Left lobe of liver (tissue), 2 donors: ENCODE measurements around the gene FAM20C. TPM values are rescaled to one million over a fixed set of nuclear protein-coding genes. Genes with fewer than 3 reads are reported as not detected.

Source experiments
- ATAC-seq: fragments of 200-7000 bp; cut with Tn5 transposase; one replicate; pipeline ENCODE4 v1.9.1; 2020; ENCODE audit warnings: mild to moderate bottlenecking, moderate library complexity
- DNase-seq: peaks from one replicate; pipeline ENCODE4 v3.0.0-alpha.2; 2020; ENCODE audit warnings: low spot score
- total RNA-seq: library from RNA; stranded (reverse); gene quantifications from one replicate; pipeline ENCODE4 v1.2.1, GENCODE V29; 2021
- donor health status: DM: no; HTN: no; CAD: no; lungs with moderate emphysema.
- donor health status: DM: no; HTN: yes; CAD: no.

The FAM20C gene
- total RNA-seq, 1 donor from 2014 or later: 72.2 TPM

DNA sequence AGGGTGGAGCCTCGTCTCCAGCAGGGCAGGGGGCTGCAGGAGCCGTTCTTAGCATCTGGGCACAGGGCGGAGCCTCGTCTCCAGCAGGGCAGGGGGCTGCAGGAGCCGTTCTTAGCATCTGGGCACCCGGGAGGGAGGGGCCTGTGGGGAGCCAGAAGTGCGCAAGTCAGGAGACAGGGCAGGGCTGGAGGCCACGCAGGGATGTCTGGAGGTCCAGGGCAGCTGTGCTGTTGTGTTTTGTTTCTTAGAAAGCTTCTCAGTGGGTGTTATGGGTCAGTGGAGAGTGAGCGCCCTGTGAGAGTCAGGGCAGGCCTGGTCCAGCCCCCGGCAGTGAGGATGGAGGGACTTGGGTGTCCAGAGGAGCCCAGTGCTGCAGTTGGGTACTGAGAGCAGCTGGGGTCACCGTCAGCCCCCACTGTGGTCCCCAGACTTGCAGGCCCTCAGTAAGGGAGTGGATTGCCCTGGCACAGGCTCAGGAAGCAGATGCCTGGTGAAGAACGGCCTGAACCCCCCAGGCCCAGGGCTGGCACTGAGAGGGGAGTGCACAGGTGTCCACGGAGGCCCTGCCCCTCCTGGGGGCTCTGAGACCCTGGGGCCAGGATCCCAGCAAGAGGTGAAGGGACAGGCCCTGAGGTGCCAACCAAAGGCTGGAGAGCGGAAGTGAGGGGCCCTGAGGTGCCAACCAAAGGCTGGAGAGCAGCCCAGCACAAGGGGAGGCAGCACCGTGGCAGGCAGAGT, 29.8 kb downstream of the FAM20C start:
- DNase-seq (no peak), ATAC-seq (no peak)

DNA sequence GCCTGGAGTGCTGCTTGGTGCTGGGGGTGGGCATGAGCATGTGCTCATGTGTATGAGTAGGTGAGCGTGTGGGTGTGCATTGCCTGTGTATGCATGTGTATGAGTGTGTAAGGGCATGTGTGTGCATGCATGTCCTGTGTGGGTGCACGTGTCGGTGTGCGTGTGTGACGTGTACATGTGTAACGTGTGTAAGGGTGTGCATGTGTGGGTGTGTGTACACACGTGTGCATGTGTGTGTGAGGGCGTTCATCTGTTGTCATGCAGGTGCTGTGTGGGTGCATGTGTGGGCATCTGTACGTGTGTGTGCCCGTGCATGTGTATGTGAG, 30.3 kb downstream of the FAM20C start:
- DNase-seq: no peak
- no peak for ATAC-seq

DNA sequence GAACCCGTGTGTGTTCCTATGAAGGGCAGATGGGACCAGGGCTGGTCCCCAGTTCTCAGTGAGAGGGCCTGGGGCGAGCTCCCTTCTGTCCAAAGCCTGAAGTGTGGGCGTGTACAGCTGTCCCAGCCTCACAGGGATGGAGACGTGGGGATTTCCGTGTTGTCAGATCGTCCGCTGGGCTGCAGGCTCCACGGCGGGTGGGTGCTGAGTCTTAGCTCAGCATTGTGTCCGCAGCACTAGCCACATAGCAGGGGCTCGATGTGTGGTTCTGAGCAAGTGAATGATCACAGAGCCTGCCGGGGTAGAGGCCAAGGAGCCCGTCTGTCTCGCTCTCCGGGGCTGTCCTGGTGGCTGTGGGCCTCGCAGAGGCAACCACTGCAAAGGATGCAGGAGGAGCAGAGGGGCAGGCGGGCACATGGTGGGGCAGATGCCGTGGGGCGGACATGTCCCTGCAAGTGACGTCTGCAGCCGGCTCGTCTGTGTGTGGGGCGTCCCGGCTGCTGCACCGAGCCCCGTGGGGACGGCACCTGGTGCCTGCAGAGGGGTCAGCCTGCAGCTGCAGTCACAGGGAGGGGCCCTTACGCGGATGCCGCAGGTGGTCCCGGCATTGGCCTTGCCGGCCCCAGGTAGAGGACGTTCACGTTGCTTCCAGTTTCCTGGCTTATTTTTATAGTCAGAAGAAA, 30.9 kb downstream of the FAM20C start:
- ATAC-seq (no peak), DNase-seq (no peak)

DNA sequence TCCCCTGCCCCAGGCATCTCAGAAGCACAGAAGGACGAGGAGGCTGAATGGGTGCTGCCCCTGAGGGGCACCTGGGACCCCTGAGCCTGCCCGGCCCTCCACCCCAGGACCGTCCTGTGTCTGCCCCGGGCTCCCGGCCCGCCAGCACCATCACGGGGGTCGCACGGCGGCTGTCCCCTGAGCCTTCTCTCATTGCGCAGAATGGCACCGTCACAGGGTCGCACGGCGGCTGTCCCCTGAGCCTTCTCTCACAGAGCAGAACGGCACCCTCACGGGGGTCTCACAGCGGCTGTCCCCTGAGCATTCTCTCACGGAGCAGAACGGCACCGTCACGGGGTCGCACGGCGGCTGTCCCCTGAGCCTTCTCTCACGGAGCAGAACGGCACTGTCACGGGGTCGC, 31.5 kb downstream of the FAM20C start:
- no peak for ATAC-seq
- no peak for DNase-seq

DNA sequence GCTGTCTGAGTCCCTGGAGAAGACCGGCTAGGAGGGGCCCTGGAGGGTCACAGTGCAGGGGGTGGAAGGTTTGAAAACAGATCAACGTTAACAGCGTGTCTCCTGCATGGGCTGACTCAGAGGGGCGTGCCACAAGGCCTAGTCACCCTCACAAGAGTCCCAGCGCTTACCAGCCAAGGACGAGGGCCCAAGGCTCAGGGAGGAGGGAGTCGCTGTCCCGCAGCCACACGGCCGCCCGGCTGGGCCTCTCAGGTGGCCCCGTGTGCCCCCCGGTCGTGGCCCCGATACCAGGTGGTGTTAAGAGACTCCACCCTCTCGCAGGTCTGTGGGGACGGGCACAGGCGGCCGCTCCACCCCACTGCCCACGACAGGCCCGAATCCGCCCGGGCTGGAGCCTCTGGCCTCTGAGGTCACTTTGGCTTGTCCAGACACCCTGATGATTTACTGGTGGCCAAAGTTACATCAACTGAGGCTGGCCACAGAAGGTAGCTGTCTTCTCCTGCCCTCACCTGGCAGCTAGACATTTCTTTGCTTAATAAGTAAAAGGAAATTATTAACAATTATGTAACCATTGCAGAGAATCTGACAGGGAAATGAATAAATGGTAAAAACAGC, 34.0 kb downstream of the FAM20C start:
- peak; percentile 71 for ATAC-seq
- DNase-seq: no peak

DNA sequence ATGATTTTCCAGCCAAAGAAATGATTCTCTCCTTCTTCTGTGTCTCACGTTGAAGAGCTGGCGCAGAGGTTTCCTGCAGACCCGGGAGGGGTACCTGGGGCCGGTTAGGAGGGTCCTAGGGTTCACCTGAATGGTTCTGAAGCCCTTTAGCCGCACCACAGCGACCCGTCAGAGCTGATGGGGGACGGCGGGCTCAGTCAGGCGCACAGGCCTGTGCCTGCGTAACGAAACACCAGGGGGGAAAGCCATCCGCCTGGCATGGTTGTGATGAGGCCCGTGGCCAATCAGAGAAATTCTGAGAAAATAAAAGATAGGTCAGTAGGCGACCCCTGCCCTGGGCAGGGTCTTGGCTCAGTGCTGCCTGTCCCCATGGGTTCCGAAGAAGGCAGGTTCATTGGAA, 35.6 kb downstream of the FAM20C start:
- no peak for DNase-seq
- ATAC-seq: no peak

DNA sequence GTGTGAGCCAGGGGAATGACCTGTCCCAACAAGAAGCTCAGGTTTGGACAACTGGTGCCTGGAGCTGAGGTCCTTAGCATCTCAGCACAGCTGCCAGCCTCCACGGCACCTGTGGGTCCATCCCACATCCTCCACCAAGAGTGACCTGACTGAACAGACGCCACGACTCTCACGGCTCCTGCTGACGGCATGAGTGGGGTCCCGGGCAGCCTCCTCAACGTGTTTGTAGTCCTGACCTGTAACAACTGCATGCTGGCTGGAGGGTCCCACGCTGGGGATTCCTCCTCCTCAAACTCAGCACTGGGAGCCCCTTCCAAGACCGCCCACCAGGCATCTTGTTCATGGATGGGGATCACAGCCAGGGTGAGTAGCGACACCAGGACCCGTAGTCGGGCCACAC, 36.2 kb downstream of the FAM20C start:
- no peak for DNase-seq
- ATAC-seq: no peak

DNA sequence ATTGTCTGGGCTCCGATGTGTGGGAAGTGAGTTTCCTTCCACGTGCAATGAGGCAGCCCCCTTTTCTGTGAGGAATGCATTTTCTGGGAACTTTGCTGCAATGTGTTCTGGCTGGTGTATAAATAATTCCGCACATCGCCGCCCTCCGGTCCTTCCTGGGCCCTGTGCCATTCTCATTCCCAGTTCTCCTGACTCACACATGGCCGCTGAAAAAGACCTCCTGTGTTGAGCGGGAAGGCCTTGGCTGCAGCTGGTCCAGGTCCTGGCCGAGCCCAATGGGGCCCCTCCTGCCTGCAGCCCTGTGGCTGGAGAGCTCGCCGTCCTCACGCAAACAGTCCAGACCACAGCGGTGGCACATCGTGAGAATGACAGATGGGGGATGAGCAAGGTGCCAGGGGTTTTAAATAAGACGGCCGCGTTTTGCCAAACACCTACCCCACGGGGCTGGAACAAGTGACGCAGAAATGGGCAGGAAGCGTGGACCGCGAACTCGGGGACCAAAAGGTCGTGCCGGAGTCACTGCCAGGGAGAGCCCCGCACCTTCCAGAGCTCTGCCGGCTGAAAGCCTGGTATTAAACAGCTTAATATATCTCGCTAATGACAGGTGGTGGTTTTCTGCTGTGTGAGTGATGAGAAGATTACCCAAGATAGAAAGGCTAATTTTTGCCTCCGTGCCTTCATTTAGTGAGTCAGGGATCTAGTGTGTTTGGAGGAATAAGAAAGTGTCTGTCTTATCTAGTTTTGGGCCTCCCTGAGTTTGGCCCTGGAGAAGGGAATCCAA, 37.0 kb downstream of the FAM20C start:
- DNase-seq: no peak
- ATAC-seq: no peak

DNA sequence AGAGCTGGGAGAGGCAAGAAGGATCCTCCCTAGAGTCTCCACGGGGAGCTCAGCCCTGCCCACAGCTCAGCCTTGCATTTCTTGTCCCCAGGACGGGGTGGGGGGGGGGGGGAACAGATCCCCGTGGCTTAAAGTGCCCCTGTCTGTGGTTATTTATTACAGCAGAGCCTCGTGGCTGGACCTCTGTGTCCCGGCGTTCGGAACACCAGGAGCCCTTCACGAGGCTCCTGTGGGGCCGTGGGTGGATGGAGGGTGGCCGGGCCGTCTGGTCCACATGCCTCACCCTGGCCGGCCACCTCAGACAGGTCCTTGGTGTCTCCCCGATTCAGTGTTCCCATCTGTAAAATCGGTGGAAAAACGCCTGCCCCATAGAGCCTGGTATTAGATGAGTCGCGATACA, 37.9 kb downstream of the FAM20C start:
- ATAC-seq (no peak), DNase-seq (no peak)

DNA sequence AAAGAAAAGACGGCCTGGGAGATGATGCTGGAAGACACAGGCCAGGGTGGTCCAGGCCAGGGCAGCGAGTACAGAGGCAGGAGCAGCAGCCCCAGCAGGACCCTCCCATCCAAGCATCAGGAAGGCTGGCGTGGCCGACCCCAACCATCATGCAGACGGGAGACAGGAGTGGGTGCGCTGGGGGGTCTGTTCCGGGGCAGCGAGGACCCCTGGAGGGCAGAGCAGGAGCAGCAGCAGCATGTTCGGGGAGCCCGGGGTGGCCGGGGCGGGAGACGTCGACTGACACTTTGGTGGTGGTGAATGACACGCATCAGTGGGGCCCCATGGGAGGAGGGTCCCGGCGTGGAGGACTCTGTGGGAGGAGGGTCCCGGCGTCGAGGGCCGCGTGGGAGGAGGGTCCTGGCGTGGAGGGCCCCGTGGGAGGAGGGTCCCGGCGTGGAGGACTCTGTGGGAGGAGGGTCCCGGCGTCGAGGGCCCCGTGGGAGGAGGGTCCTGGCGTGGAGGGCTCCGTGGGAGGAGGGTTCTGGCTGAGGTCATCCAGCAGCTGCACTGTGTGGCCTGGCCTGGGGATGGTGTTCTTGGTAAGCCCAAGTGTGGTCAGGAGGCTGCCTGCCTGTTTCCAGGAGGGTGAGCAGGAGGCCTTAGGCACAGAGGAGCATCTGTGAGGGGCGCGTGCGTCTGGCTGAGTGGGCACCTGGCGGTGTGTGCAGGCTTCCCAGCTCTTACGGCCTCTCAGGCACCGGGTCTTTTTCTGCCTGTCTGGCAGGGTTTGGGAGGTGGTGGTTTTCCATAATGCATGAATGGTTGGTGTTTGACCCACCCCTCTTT, 38.9 kb downstream of the FAM20C start:
- ATAC-seq: no peak
- DNase-seq: no peak

DNA sequence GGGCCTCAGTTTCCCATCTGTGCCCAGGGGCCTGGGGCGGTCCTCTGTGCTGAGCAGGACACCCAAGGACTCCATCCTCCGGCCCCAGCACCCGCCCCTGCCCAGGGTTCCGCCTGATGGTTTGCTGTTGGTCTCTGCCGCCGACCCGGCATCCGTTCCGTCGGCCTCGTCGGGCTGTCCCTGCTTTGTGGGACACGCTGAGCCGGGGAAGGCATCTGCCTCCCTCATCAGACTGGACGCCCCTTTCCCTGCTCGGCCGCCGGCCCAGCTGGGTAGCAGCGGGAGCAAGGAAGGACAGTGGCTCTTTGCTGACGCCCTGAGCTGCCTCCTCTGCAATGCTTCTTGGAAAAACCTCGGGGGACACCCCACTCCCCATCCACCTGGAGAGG, 39.5 kb downstream of the FAM20C start:
- ATAC-seq (no peak), DNase-seq (no peak)

DNA sequence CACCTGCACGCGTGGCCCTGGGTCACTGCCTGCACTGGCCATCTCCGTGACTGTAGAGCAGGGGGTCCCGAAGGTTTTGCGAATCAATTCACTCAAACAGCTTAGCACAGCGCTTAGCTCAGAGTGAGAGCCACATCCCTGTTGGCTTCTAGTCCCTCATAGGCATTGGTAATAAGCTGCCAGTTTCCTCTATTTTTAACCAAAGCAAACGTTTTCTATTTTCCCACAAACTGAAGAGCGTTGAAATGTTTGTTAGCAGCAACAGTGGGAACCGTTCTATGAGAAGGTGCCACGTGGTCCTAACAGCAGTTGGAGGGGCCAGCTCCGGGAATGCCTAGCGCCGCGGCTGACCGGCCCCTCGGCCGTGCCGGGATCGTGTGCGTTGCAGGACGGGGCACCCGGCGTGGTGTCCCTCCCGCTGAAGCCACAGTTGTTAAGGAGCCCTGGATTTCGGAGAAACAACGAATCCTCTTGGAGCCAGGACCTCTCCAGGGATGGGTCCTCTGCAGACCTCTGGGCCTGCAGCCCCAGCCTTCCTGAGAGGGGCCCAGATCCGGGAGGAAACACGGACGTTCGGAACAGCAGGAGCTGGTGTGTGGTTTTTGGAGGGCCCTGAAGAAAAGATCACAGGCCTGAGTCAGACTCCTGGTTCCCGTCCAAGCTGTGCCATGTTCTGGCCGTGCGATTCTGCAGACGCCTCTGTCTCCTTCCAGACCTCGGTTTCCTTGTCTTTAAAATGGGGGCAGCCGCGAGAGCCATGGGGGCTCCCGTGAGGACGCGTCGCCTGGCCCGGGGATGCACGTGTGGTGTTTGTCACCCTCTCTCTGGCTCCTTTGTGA, 40.3 kb downstream of the FAM20C start:
- no peak for DNase-seq
- no peak for ATAC-seq

DNA sequence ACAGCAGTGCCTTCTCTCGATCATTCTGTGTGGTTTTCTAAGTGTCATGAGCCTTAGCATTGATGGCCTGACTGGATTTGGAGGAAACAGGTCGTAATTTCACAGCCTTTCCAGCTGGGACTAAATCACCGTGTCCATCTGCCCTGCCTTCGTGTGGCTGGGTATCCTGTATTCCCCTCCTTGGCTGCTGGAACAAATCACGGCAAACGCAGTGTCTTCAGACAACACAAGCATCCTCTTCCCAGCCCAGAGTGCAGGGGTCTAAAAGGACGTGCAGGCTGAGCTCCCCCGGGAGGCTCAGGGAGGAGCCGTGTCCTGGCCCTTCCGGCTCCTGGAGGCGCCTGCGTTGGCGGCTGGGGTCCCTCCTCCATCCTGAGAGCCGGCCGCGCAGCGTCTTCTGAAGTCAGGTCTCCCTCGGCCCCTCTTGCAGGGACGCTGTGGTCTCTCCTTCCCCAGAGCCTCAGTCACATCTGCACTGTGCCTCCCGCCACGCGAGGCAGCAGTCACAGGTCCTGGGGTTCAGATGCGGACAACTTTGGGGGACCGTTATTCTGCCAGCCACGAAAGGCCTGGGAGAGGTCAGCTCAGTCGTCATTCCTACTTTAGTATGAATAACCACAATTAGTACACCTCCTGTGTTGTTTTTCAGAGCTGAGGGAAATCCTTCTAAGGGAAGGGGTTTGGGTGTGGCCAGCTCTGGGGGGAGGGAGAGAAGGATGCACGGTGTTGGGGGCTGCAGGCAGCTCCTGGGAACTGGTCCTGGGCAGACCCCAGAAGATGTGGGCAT, 41.1 kb downstream of the FAM20C start:
- ATAC-seq (no peak), DNase-seq (no peak)

DNA sequence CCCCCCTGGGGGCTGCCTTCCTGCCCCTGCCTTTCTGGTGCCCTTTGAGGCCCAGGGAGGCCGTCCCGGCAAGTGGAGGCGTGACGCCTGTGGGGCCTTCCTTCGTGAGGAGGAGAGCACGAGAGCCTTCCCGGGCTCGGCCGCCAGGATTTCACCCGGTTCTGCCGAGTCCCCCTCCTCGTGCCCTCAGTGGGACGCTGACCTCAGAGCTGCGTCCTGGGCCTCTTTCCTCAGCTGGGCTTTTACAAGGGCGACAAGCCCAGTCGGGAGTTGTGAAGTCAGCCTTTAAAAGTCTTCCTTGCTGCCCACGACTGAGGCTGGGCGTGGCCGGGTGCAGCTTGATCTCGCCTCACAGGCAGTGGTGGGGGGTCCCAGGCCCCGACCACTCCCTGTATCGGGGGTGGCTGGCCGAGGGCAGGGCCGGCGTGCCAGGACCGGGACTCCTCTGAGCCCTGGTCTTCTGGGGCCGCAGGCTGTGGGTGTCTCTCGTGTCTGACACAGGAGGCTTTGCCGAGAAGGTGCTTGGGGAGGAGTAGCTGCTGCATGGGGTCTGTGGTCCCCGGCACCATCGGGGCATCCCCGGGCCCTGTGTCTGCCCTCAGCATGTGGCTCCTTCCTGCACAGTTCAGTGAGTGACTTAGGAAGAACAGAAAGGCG, 41.8 kb downstream of the FAM20C start:
- DNase-seq (no peak), ATAC-seq (peak; percentile 3)

DNA sequence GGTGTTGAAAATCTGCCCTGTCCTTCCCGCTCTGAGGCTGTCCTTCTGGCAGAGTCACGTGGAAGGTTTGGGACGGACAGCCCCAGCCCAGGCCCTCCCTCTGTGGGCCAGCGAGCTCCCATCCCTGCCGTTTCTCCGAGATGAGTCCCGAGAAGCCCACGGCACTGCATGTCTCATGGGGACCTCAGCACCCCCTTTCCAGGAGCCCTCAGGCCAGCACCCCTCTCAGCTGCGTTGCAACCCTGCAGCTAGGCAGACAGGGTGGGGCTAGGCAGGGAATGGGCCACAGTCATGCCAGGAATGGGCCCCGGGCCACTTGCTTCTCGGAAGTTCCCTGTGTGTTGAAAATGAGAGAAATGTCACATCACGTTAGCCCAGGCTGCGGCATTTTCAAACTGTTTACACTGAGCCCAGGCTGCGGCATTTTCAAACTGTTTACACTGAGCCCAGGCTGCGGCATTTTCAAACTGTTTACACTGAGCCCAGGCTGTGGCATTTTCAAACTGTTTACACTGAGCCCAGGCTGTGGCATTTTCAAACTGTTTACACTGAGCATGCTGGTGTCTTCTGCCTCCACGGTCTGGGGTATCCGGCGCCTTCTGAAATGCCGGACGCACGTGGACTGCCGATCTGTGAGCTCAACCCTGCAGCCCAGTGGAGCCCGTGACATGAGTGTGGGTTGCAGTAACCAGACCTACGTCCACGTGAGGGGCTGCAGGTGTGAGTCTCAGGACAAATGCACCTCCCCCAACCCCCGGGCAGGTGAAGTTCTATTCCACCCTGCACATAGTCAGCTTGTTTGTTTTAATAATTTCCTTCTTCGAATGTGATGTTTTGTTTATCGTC, 42.6 kb downstream of the FAM20C start:
- peak; percentile 91 for DNase-seq
- peak; percentile 68 for ATAC-seq

DNA sequence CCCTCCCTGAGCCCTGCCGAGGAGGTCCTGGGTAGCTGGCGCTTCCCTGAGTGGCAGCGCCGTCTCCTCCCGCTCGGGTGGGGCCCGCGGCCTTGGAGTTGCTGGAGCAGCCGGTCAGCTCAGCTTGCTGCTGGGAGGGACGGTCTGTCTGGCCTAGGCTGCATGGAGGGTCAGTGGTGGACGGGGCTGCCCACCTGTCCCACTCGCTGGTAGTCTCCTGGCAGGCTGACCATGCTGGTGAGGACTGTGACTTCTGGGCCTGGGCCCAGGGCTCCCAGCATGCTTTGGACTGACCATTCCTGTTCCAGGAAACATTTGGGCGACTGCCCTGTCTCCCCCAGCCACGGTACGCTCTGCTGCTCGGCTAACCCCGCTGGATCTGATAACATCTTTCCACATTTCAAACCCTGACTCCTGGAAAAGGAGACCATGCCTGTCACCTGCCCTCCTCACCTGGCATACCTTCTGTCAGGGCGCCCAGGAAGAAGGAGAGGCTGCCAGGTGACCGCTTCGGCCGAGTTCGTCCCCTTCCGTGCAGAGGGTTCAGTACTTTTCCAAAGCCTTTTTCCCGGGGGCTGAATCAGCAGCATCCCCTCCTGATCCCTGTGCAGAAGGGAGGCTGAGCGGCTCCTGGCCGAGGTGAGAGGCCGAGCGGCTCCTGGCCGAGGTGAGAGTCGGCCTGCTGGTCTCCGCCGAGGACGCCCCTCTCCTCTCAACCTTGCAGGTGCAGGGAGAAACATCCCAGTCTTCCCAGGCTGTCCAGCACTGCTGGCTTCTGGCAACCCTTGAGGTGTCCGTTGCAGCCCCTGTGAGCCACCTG, 43.4 kb downstream of the FAM20C start:
- DNase-seq: peak; percentile 96
- peak; percentile 72 for ATAC-seq

DNA sequence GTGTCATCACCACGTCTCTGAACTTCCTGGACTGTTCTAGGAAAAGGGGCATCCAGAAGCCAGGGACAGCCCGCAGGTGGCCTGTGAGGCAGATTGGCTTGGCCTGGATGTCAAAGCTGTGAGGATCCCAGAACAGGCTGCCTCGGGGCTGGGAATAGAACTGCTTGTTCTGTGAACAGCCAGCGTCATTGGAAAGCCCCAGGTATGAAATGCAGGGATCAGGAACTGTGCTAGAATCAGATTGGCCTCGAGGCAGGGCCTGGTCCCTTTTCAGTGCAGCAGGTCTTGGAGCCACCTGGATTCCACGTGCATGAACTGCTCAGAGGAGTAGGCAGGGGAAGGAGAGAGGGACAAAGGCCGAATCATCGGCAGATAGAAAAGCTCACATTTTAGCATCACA, 44.6 kb downstream of the FAM20C start:
- ATAC-seq (no peak), DNase-seq (no peak)
